Memory B cell (primary cell): Measurements from ENCODE around the gene MPDU1.

Experiments used
- ATAC-seq: fragments of 150-1000 bp; cut with Tn5 transposase; 2 replicates; pipeline ENCODE4 v1.10.0; 2021; ENCODE audit warnings: low read depth, mild to moderate bottlenecking, moderate library complexity
- DNase-seq, 2 donors: peaks; one replicate each; pipeline ENCODE4 v3.0.0; 2022; ENCODE audit warnings: low spot score in 2 of 2
- H3K27ac Mint-ChIP-seq: one replicate; pipeline ENCODE4 v1.8.0; 2022; ENCODE audit warnings: mild to moderate bottlenecking, moderate library complexity, mixed read lengths
- H3K27me3 Mint-ChIP-seq: one replicate; pipeline ENCODE4 v1.8.0; 2022; ENCODE audit warnings: mixed read lengths
- H3K36me3 Mint-ChIP-seq: one replicate; pipeline ENCODE4 v1.8.0; 2022; ENCODE audit warnings: mild to moderate bottlenecking, mixed read lengths
- H3K4me1 Mint-ChIP-seq: one replicate; pipeline ENCODE4 v1.8.0; 2022; ENCODE audit warnings: mixed read lengths
- H3K4me3 Mint-ChIP-seq: one replicate; pipeline ENCODE4 v1.8.0; 2022; ENCODE audit warnings: mild to moderate bottlenecking, moderate library complexity, mixed read lengths
- H3K9me3 Mint-ChIP-seq: one replicate; pipeline ENCODE4 v1.8.0; 2022; ENCODE audit warnings: mixed read lengths

The MPDU1 gene

DNA sequence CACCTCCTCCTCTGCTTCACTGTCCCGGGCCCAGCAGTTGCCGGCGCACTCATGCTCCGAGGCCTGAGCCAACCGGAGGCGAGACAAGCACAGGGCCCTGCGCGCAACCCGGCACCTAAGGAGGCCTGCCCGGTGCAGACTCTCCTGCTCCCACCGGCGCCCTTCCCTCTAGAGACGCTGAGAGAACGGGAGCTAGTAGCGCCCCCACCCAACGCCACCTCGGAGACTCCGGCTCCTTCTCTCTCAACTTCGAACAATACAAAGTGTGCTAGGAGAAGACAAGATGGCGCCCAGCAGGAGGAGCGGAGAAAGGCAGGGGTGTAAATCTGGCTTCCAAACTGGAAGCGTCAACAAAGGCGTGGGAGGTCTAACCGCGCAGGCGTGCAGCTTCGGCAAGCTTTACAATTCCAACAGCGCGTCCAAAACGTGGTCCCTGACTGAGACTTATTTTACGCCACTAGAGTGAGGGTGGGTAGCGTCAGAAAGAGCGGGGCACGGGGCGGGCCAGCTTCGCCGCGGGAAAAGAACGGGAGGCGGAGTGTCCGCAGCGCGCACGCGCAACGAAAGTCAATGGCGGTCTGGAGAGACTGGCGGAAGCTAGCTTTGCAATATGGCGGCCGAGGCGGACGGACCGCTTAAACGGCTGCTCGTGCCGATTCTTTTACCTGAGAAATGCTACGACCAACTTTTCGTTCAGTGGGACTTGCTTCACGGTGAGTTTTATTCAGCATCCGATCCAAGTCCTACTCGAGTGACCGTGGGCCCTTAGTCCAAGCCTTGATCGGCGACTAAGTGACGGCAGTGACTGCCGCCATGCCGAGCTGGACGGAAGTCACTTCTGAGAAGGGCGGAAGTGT, at the start of gene MPDU1:
Gene MPDU1 (plus strand): TSS at position 600 of the 857 bp plus-strand sequence. CDS start 11 bp downstream, at position 611.
- peaks cover 42% of the 10 kb centered on the region for H3K4me1 Mint-ChIP-seq
- H3K9me3 Mint-ChIP-seq, result no peaks in the 10 kb centered on the region
- H3K27me3 Mint-ChIP-seq, result no peaks in the 10 kb centered on the region
- H3K36me3 Mint-ChIP-seq, result peaks cover 9% of the 10 kb centered on the region
- H3K27ac Mint-ChIP-seq, result peak within 1 kb of the TSS; percentile 98
- DNase-seq (peak; percentile 89 to 93), ATAC-seq (peak; percentile 79)
- H3K4me3 Mint-ChIP-seq, result peak within 1 kb of the TSS; percentile 93

DNA sequence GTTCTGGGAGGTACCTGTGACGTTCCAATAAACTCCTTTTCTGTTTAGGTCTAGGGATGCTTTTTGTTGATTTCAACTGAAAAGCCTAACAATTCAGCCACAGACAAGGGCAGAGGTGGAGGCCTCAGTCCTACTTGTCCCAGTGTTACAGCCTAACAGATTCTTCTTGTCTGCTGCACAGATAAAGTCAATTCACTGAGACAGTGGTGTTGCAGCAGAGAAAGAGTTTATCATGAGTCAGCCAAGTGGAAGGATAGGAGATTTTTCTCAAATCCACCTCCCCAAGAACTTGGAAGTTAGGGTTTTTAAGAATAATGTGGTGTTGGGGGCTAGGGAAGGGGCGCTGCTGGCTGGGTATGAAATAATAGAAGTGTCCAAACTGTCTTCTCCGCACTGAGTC, 45.6 kb upstream of the MPDU1 start:
- Mint-ChIP-seq H3K27me3 (no peaks in the 10 kb centered on the region), H3K4me1 (no peaks in the 10 kb centered on the region), H3K27ac (no peak overlapping the region), H3K36me3 (no peaks in the 10 kb centered on the region), H3K9me3 (no peaks in the 10 kb centered on the region), H3K4me3 (no peak overlapping the region)
- no peak for DNase-seq
- ATAC-seq, result no peak

DNA sequence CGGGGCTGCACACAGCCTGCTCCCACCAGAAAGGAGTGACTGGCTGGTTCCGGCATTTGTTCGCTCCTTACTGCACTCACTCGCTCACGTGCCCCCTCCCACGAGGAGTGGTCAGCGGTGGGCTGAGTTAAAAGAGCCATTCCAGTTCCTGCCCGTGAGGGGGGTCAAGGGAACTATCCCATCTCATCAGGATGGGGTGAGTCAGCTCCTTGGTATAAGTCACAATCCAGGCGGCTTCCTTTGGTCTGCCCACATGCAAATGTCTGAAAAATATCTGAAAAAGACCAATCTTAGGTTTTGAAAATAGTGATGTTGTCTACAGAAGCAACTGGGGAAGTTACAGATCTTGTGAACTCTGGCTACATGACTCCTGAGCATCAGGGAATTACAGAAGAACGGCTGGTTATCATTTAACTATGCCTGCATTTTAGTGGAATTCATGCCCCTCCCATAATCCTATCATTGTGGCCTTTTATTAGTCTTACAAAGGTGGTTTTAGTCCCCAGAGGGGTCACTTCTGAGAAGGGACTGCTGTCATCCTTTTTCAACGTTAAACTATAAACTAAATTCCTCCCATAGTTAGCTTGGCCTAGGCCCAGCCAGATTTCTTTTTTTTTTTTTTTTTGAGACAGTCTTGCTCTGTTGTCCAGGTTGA, 44.6 kb upstream of the MPDU1 start:
- ATAC-seq (no peak), DNase-seq (no peak)
- no peak overlapping the region for H3K4me3 Mint-ChIP-seq
- H3K9me3 Mint-ChIP-seq, result no peaks in the 10 kb centered on the region
- no peaks in the 10 kb centered on the region for H3K27me3 Mint-ChIP-seq
- H3K4me1 Mint-ChIP-seq, result no peaks in the 10 kb centered on the region
- H3K27ac Mint-ChIP-seq, result no peak overlapping the region
- no peaks in the 10 kb centered on the region for H3K36me3 Mint-ChIP-seq

DNA sequence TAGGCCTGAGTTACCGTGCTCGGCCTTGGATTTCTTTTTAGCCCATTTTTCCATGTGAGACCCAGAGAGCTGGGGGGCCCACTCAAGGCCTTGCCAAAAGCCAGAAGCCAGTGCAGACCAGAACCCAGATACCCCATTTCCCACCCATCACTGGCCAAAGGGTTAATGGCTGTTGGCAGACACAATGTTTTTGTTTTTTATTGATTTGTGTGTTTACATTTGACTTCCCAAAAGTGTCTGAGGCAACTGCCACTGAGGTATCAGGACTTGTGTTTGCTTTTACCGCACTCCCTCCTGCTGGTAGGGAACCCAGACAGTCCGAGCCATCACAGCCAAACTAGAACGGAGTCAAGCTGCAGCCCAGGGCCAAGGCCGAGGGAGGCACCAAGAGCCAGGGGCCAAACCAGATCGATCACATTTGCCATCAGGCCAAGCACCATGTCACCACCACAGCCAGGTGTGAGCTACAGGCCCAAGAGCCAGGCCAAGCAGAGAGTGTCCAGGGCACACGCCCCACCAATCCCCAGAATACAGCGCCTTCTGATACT, 42.5 kb upstream of the MPDU1 start:
- no peak for DNase-seq
- no peaks in the 10 kb centered on the region for H3K4me1 Mint-ChIP-seq
- H3K27ac Mint-ChIP-seq, result no peak overlapping the region
- ATAC-seq, result no peak
- no peak overlapping the region for H3K4me3 Mint-ChIP-seq
- no peaks in the 10 kb centered on the region for H3K36me3 Mint-ChIP-seq
- no peaks in the 10 kb centered on the region for H3K27me3 Mint-ChIP-seq
- H3K9me3 Mint-ChIP-seq, result no peaks in the 10 kb centered on the region

DNA sequence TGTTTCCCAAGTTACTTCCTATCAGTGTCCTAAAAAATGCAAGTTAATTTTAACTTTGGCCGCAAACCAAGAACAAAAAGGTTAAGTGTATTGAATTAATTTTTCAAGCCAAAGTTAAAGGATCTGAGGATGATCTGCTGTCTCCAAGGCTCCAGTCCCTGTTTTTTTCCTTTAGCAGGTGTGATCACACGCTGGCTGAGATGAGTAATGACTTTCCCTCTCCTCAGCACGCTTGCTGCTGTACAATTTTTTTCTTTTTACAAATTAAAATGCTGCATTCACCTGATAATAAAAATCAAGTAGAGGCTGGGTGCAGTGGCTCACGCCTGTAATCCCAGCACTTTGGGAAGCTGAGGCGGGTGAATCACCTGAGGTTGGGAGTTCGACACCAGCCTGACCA, 38.7 kb upstream of the MPDU1 start:
- H3K27me3 Mint-ChIP-seq, result no peaks in the 10 kb centered on the region
- H3K4me3 Mint-ChIP-seq, result no peak overlapping the region
- no peaks in the 10 kb centered on the region for H3K36me3 Mint-ChIP-seq
- DNase-seq (no peak), ATAC-seq (no peak)
- H3K4me1 Mint-ChIP-seq, result peaks cover 14% of the 10 kb centered on the region
- no peaks in the 10 kb centered on the region for H3K9me3 Mint-ChIP-seq
- no peak overlapping the region for H3K27ac Mint-ChIP-seq

DNA sequence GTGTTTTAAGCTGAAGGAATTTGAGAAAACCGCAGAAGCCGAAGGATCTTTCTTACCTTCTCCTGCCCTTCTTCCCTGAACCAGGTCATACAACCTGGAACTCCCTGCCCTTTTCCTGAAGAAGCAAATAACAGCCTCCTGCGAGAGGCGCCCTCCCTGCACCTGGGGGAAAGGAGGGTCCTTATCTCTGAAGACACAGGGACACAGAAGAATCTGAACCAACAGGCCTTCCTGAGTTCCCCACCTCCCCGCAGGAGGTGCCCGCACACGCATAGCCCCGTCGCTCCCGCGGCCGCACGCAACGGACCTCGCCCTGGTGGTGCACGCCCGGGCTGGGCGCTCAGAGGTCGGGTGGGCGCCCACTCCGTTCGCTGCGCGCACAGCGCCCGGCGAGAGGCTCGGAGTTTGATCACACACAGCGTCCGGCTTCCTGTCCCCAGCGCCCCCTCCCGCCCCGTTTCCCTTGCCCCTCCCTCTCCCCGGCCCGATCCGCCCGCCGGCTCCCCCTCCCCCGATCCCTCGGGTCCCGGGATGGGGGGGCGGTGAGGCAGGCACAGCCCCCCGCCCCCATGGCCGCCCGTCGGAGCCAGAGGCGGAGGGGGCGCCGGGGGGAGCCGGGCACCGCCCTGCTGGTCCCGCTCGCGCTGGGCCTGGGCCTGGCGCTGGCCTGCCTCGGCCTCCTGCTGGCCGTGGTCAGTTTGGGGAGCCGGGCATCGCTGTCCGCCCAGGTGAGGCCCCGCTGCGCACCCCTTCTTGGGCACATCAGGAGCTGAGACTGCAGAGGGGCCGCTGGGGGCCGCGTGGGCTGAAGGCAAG, 34.9 kb upstream of the MPDU1 start, which contains the start of gene TNFSF12:
Gene TNFSF12 (plus strand): TSS at position 474 of the 816 bp plus-strand sequence. CDS start 96 bp downstream, at position 570.
- Mint-ChIP-seq H3K27ac (peak within 1 kb of the TSS; percentile 80), H3K4me3 (peak within 1 kb of the TSS; percentile 83), H3K36me3 (peaks cover 5% of the 10 kb centered on the region), H3K9me3 (no peaks in the 10 kb centered on the region), H3K27me3 (no peaks in the 10 kb centered on the region), H3K4me1 (peaks cover 35% of the 10 kb centered on the region)
- ATAC-seq (peak; percentile 35), DNase-seq (peak in 1 of 2 donors; percentile 48)

DNA sequence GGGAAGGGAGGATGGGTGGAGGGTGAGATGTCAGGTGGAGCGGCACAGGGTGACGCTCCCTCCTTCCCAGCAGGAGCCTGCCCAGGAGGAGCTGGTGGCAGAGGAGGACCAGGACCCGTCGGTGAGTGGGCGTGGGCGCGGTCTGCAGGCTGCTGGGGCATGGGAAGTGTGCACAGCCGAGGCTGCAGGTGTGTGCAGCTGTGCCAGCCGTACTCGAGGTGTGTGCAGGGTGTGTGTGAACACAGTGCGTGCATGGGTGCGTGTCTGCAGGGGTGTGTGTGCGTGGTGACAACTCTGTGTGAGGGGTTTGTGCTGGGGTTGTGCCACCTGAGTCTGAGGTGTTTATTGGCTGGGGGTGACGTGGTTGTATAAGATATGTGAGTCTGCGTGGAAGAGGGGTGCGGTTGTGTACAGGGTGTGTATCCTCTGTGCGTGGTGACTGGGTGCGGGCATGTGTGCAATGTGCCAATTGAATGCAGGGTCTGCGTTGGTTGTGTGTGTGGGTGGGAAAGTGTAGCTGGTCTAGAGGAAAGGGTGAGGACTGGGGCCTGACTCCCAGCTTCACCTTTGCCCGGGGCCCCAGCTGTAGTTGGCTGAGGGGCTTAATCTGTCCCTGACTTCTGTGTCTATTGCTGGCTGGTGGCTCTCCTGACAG, 34.1 kb upstream of the MPDU1 start:
- Mint-ChIP-seq H3K27me3 (no peaks in the 10 kb centered on the region), H3K36me3 (peaks cover 5% of the 10 kb centered on the region), H3K27ac (peak overlapping the region; percentile 52), H3K9me3 (no peaks in the 10 kb centered on the region), H3K4me1 (peaks cover 38% of the 10 kb centered on the region), H3K4me3 (peak overlapping the region; percentile 80)
- DNase-seq (peak in 1 of 2 donors; percentile 46), ATAC-seq (peak; percentile 41)

DNA sequence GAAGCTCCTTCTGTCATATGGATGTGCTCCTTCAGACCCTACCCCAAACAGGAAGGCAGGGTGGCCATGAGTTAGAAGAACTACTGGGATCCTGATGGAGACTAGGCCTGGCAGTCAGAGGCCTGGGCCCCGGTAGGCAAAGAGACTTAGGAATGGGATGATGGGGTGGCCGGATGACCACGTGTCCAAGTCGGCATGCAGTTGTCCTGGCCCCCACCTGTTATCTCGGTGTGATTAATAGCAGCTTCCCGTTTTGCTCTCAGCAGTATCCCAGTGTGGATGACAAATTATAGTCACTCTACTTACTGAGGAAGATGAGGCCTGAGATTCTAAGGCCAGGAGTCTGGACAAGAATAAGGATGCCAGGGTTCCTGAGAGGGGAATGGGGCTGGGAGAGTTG, 33.3 kb upstream of the MPDU1 start:
- Mint-ChIP-seq H3K27me3 (no peaks in the 10 kb centered on the region), H3K36me3 (peaks cover 8% of the 10 kb centered on the region), H3K27ac (peak overlapping the region; percentile 52), H3K4me3 (no peak overlapping the region), H3K9me3 (no peaks in the 10 kb centered on the region), H3K4me1 (peaks cover 41% of the 10 kb centered on the region)
- ATAC-seq (no peak), DNase-seq (no peak)

DNA sequence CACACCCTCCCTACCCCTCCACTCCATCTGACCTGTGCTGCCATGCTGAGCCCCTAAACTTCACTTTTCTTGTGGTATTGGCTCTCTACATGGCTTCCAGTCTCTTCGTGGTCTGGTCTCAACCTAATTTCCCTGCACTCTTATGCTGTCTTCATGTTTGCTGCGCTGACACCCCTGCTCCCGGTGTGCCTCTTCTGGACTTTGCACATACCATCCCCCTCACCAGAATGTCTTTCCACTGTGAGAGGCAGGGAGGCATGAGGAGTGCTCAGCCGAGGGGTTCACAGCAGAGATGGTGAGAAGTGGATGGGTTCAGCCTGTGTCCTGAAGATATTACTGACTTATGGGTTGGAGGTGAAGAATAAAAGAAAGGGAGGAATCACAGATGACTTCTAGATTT, 32.3 kb upstream of the MPDU1 start:
- no peak for ATAC-seq
- Mint-ChIP-seq H3K9me3 (no peaks in the 10 kb centered on the region), H3K36me3 (peaks cover 10% of the 10 kb centered on the region), H3K27ac (peak overlapping the region; percentile 67), H3K27me3 (no peaks in the 10 kb centered on the region), H3K4me1 (peaks cover 46% of the 10 kb centered on the region), H3K4me3 (no peak overlapping the region)
- no peak for DNase-seq

DNA sequence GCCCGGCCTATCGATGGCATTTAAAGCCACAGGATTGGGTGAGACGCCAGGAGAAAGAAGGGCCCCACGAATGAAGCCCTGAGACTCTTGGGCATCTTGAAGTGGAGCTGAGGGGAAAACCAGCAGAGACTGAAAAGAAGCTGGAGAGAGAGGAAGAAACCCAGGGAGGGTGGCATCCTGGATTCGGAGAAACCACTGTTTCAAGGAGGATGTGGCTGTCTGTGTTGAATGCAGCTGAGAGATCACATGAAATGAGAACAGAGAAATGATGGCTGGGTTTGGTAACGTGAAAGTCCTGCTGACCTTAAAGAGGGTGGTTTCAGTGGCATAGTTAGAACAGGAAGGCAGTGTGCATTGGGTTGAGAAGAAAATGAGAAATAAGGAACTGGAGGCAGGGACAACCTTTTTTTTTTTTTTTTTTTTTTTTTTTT, 31.0 kb upstream of the MPDU1 start:
- H3K4me1 Mint-ChIP-seq, result peaks cover 49% of the 10 kb centered on the region
- ATAC-seq (peak; percentile 87), DNase-seq (peak in 1 of 2 donors; percentile 56)
- no peaks in the 10 kb centered on the region for H3K9me3 Mint-ChIP-seq
- peaks cover 10% of the 10 kb centered on the region for H3K36me3 Mint-ChIP-seq
- H3K4me3 Mint-ChIP-seq, result peak overlapping the region; percentile 27
- H3K27me3 Mint-ChIP-seq, result no peaks in the 10 kb centered on the region
- peak overlapping the region; percentile 67 for H3K27ac Mint-ChIP-seq

DNA sequence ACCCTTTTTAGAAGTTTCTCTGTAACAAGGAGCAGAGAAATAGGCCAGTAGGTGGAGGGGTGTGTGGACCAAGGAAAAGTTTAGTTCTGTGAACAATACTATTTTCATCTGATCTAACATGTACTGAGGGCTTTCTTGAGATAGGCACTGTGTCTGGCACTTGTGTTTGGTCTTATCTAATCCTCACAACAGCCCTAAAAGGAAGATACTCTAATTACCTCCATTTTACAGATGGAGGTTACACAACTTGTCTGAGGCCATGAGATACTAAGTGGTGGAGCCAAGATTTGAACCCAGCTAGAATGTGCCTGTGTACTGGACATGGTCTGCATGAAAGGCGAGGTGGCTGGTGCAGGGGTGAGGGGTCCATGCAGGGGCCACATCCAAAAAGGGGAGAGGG, 30.3 kb upstream of the MPDU1 start:
- no peak for DNase-seq
- H3K4me1 Mint-ChIP-seq, result peaks cover 48% of the 10 kb centered on the region
- H3K27ac Mint-ChIP-seq, result peak overlapping the region; percentile 67
- no peak for ATAC-seq
- no peaks in the 10 kb centered on the region for H3K9me3 Mint-ChIP-seq
- peaks cover 10% of the 10 kb centered on the region for H3K36me3 Mint-ChIP-seq
- H3K27me3 Mint-ChIP-seq, result no peaks in the 10 kb centered on the region
- H3K4me3 Mint-ChIP-seq, result no peak overlapping the region

DNA sequence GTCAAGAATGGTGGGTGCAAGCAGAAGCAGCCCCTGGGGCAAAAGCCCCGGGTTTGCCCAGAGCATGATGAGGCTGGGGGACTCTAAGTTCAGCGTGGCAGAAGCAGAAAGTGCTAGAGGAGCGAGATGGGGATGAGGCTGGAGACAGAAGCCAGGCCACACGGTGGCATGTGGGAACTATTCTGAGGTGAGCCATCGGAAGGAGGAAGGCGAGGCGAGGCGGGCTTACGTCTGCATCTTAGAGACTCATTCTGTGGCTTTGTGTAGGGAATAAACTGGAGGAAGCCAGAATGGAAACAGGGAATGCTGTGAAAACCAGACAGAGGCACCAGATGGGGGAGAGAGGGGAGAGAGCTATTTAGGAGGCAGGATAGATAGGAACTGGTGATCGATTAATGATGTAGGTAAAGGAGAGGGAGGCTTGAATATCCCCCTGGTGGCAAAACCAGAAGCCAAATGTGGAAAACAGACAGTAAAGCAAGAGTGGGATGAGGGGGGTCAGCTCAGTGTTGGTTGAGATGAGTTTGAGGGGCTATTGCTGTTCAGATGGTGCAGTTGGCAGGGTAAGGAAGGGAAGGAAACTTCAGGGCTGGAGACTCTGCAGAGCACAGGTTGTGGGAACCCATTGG, 28.2 kb upstream of the MPDU1 start:
- peak overlapping the region; percentile 43 for H3K27ac Mint-ChIP-seq
- no peaks in the 10 kb centered on the region for H3K27me3 Mint-ChIP-seq
- ATAC-seq, result no peak
- no peak overlapping the region for H3K4me3 Mint-ChIP-seq
- H3K9me3 Mint-ChIP-seq, result no peaks in the 10 kb centered on the region
- peaks cover 54% of the 10 kb centered on the region for H3K4me1 Mint-ChIP-seq
- peaks cover 10% of the 10 kb centered on the region for H3K36me3 Mint-ChIP-seq
- no peak for DNase-seq

DNA sequence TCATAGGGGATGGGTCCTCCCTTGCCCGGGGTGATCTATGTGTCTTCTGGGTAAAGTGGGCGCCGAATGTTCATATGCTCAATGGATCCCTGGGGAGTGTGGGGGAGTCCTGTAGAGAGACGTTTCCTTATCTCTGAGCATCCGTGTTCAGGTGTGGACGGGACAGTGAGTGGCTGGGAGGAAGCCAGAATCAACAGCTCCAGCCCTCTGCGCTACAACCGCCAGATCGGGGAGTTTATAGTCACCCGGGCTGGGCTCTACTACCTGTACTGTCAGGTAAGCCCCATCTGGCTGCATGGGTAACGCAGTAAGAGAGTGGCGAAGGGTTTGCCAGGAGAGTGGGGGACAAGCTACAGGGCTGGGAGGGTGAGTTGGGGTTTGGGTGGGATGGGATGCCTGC, 27.0 kb upstream of the MPDU1 start:
- Mint-ChIP-seq H3K4me1 (peaks cover 57% of the 10 kb centered on the region), H3K27me3 (no peaks in the 10 kb centered on the region), H3K9me3 (no peaks in the 10 kb centered on the region), H3K4me3 (peak overlapping the region; percentile 2), H3K27ac (peak overlapping the region; percentile 24), H3K36me3 (peaks cover 5% of the 10 kb centered on the region)
- DNase-seq (no peak), ATAC-seq (no peak)
